Hepatocyte (in vitro differentiated cells): ENCODE data around the gene TECR. TPM values are rescaled to one million over a fixed set of nuclear protein-coding genes. Genes with fewer than 3 reads are reported as not detected.

ENCODE experiments used
- DNase-seq: peaks from one replicate; pipeline ENCODE4 v3.0.0-alpha.2; 2016; ENCODE audit warnings: low spot score
- H2AFZ ChIP-seq: fragments of 200-600 bp; sonication (generic); 2 replicates; pipeline ENCODE4 v1.6.0; 2016; ENCODE audit warnings: antibody characterized with exemption, mild to moderate bottlenecking
- H3K27ac ChIP-seq: fragments of 200-600 bp; sonication (generic); 2 replicates; pipeline ENCODE4 v1.5.1; 2016; ENCODE audit warnings: mild to moderate bottlenecking
- H3K27me3 ChIP-seq: fragments of 200-600 bp; sonication (generic); 2 replicates; pipeline ENCODE4 v1.6.1; 2016
- H3K36me3 ChIP-seq: fragments of 200-600 bp; sonication (generic); replicated peaks from 2 replicates; pipeline ENCODE4 v1.5.1; 2016; ENCODE audit warnings: low read depth; ENCODE audit not compliant: insufficient read depth
- H3K4me1 ChIP-seq: fragments of 200-600 bp; sonication (generic); 2 replicates; pipeline ENCODE4 v1.5.1; 2016; ENCODE audit warnings: mild to moderate bottlenecking, moderate library complexity; ENCODE audit not compliant: insufficient read depth
- H3K4me2 ChIP-seq: fragments of 200-600 bp; sonication (generic); 2 replicates; pipeline ENCODE4 v1.6.0; 2016
- H3K4me3 ChIP-seq: fragments of 200-600 bp; sonication (generic); 2 replicates; pipeline ENCODE4 v1.5.1; 2016; ENCODE audit warnings: mild to moderate bottlenecking
- H3K79me2 ChIP-seq: fragments of 200-600 bp; sonication (generic); 2 replicates; pipeline ENCODE4 v1.6.0; 2017; ENCODE audit warnings: mild to moderate bottlenecking
- H3K9me2 ChIP-seq: fragments of 200-600 bp; sonication (generic); replicated peaks from 2 replicates; pipeline ENCODE4 v1.6.0; 2017; ENCODE audit warnings: mild to moderate bottlenecking; ENCODE audit not compliant: insufficient read depth
- H3K9me3 ChIP-seq: fragments of 200-600 bp; sonication (generic); 2 replicates; pipeline ENCODE4 v1.5.1; 2016; ENCODE audit warnings: low read depth, mild to moderate bottlenecking
- H4K20me1 ChIP-seq: fragments of 200-600 bp; sonication (generic); 2 replicates; pipeline ENCODE4 v1.6.0; 2016; ENCODE audit warnings: mild to moderate bottlenecking; ENCODE audit not compliant: insufficient read depth, poor library complexity, severe bottlenecking
- CTCF ChIP-seq: fragments of 200-600 bp; sonication (generic); IDR thresholded peaks from 2 replicates; pipeline ENCODE4 v1.5.1; 2016; ENCODE audit warnings: antibody characterized with exemption, mild to moderate bottlenecking; ENCODE audit not compliant: poor library complexity
- EZH2 ChIP-seq: fragments of 200-600 bp; sonication (generic); IDR thresholded peaks from 2 replicates; pipeline ENCODE4 v1.6.1; 2016; ENCODE audit warnings: antibody characterized with exemption, mild to moderate bottlenecking, borderline replicate concordance
- EZH2phosphoT487 ChIP-seq: fragments of 200-600 bp; sonication (generic); IDR thresholded peaks from one replicate; pipeline ENCODE4 v1.6.1; 2018; ENCODE audit warnings: antibody characterized with exemption, mild to moderate bottlenecking, low read depth, moderate library complexity; ENCODE audit not compliant: unreplicated experiment, severe bottlenecking
- WGBS: methylation state at CpG from one replicate; pipeline ENCODE4 v1.1.6; 2016; ENCODE audit warnings: low lambda C conversion rate; ENCODE audit errors: missing lambda C conversion rate; 5-methylcytosine and 5-hydroxymethylcytosine counted together
- polyA plus RNA-seq: library from polyadenylated mRNA; unstranded; fragments of >200 nt; fragmentation: Nextera tagmentation; extraction: Ambion mirVana; gene quantifications from 2 replicates; pipeline ENCODE4 v1.2.1, GENCODE V29; 2016
- total RNA-seq: library from RNA; depleted of rRNA; stranded (reverse); fragments of >200 nt; gene quantifications from 2 replicates; pipeline ENCODE4 v1.2.3, GENCODE V29; 2014

The TECR gene
- total and polyA plus RNA-seq, 2 experiments from 2014 or later, result 65.3 to 366 TPM

GRCh38 chr19:14575428-14575980, 46.1 kb downstream of the TECR start:
- WGBS, result 87% methylated on average over 6 of the region's 6 CpGs

GRCh38 chr19:14576363-14576762, 47.0 kb downstream of the TECR start:
- H3K4me3 ChIP-seq, result no peak overlapping the region
- TF ChIP-seq EZH2phosphoT487 (no peak), EZH2 (no peak), CTCF (no peak)
- no peak overlapping the region for H3K27ac ChIP-seq
- no peaks in the 10 kb centered on the region for H3K9me2 ChIP-seq
- no peaks in the 10 kb centered on the region for H3K36me3 ChIP-seq
- H3K79me2 ChIP-seq, result peaks cover 5% of the 10 kb centered on the region
- no peaks in the 10 kb centered on the region for H3K27me3 ChIP-seq
- 80% methylated on average over 8 of the region's 8 CpGs for WGBS
- no peak overlapping the region for H2AFZ ChIP-seq
- DNase-seq, result no peak
- no peaks in the 10 kb centered on the region for H3K9me3 ChIP-seq
- no peaks in the 10 kb centered on the region for H4K20me1 ChIP-seq
- H3K4me1 ChIP-seq, result no peaks in the 10 kb centered on the region
- H3K4me2 ChIP-seq, result no peak overlapping the region

More at GRCh38 chr19:14575428-14575980, 46.1 kb downstream of the TECR start:
- Histone ChIP-seq H3K36me3 (no peaks in the 10 kb centered on the region), H3K9me3 (no peaks in the 10 kb centered on the region), H3K4me1 (peaks cover 6% of the 10 kb centered on the region), H3K4me3 (no peak overlapping the region), H3K9me2 (no peaks in the 10 kb centered on the region), H2AFZ (no peak overlapping the region), H3K27ac (no peak overlapping the region), H3K4me2 (no peak overlapping the region), H4K20me1 (no peaks in the 10 kb centered on the region), H3K27me3 (no peaks in the 10 kb centered on the region), H3K79me2 (peaks cover 13% of the 10 kb centered on the region)
- no peak for DNase-seq
- no peak for TF ChIP-seq EZH2
- TF ChIP-seq EZH2phosphoT487, result no peak
- TF ChIP-seq CTCF, result no peak

GRCh38 chr19:14577264-14577663, 47.9 kb downstream of the TECR start:
- 86% methylated on average over 5 of the region's 5 CpGs for WGBS
- no peaks in the 10 kb centered on the region for H3K36me3 ChIP-seq
- no peaks in the 10 kb centered on the region for H3K4me1 ChIP-seq
- H3K27ac ChIP-seq, result no peak overlapping the region
- H3K4me2 ChIP-seq, result no peak overlapping the region
- no peak overlapping the region for H2AFZ ChIP-seq
- no peak overlapping the region for H3K4me3 ChIP-seq
- H3K9me2 ChIP-seq, result no peaks in the 10 kb centered on the region
- TF ChIP-seq EZH2 (no peak), CTCF (no peak), EZH2phosphoT487 (no peak)
- no peaks in the 10 kb centered on the region for H4K20me1 ChIP-seq
- H3K27me3 ChIP-seq, result no peaks in the 10 kb centered on the region
- no peaks in the 10 kb centered on the region for H3K9me3 ChIP-seq
- DNase-seq, result no peak
- H3K79me2 ChIP-seq, result no peaks in the 10 kb centered on the region
